ENCODE data around the gene APC2. TPM values are rescaled to one million over a fixed set of nuclear protein-coding genes. Genes with fewer than 3 reads are reported as not detected.

Gene APC2
- total RNA-seq, 4 donors from 2014 or later: under 0.01 TPM; not detected in 3

DNA sequence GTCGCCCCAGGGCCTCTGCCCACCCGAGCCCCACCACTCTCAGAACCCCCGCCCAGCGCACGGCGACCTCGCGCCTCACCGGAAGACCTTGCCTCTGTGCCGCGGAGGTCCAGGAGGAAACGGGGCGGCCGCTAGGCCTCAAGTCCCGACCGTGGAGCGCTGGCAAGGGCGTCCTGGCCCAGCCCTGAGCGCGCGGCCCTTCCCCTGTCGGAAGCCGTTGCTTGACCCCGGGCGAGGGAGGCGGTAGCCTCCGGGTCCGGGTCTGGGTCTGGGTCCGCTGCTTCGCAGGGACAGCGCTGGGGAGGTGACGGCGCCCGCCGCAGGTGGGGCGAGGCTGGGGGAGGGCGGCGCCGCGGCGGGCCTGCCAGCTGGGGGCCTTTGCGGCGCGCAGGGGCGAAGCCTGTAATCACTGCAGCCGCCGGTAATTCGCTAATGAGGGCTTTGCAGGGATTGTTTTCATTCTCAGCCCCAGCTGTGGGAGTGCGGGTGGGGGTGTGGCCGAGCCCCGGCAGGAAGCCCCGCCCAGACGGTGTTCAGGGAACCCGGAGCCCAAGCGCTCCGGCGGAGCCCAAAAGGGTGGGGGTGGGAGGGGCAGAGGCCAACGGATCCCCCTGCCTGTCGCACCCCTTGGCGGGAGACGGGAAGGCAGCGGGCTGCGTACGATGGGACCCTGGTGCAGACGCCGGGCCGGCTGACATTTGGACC lies 20.5 kb downstream of the APC2 start:
- Histone ChIP-seq H3K36me3 (peaks cover 0 to 13% (median 0%) of the 10 kb centered on the region in 3 donors), H3K4me1 (peaks cover 52 to 77% (median 61%) of the 10 kb centered on the region in 3 donors), H3K9me3 (no peaks in the 10 kb centered on the region), H3K27me3 (peaks cover 33 to 96% (median 45%) of the 10 kb centered on the region in 4 donors), H3K27ac (no peak overlapping the region), H3K4me3 (peak overlapping the region; percentile 21 to 63 (median 36))
- intact Hi-C loops (cut with DNase I): no loop called here
- TF ChIP-seq CTCF (IDR thresholded peaks at IDR 0.05) (no peak), POLR2A (IDR thresholded peaks at IDR 0.05) (no peak)
- no peak for DNase-seq
- WGBS, 2 donors: 0% methylated on average over 2 of the region's 67 CpGs; no CpG with 5 or more reads in 1 of the 2 donors

DNA sequence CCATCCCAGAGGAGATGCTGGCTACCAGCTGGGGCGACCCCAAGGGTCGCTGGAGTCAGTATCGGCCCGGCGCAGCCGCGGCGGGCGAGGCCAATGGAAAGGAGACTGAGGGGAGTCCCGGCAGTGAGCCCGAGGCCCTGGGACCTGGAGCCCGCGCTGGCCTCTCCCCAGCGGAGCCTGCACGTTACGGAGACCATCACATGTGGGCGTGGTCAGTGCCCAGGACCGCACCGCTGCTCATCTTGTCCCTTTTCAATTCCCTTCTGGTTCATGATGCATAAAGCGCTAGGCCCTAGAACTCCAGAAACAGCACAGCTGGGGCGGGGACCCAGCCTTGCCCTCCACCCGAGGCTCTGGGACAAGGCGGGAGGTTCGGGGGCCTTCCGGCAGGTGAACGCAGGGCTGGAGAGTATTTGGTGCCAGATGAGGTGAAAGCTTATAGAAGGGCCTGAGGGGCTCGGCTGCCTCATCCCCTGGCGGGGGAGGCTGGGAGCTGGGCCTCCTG lies 21.1 kb downstream of the APC2 start:
- TF ChIP-seq POLR2A (IDR thresholded peaks at IDR 0.05) (no peak), CTCF (IDR thresholded peaks at IDR 0.05) (no peak)
- H3K4me3 ChIP-seq: peak overlapping the region; percentile 21 to 63 (median 36)
- H3K27ac ChIP-seq: no peak overlapping the region
- H3K4me1 ChIP-seq: peaks cover 47 to 71% (median 59%) of the 10 kb centered on the region in 3 donors
- H3K36me3 ChIP-seq: peaks cover 0 to 19% (median 0%) of the 10 kb centered on the region in 3 donors
- 4% methylated on average over 14 of the region's 28 CpGs; no CpG with 5 or more reads in 1 of the 2 donors for WGBS, 2 donors
- no peak for DNase-seq
- H3K9me3 ChIP-seq: no peaks in the 10 kb centered on the region
- H3K27me3 ChIP-seq: peaks cover 29 to 90% (median 45%) of the 10 kb centered on the region in 4 donors
- intact Hi-C loops (cut with DNase I): no loop called here

DNA sequence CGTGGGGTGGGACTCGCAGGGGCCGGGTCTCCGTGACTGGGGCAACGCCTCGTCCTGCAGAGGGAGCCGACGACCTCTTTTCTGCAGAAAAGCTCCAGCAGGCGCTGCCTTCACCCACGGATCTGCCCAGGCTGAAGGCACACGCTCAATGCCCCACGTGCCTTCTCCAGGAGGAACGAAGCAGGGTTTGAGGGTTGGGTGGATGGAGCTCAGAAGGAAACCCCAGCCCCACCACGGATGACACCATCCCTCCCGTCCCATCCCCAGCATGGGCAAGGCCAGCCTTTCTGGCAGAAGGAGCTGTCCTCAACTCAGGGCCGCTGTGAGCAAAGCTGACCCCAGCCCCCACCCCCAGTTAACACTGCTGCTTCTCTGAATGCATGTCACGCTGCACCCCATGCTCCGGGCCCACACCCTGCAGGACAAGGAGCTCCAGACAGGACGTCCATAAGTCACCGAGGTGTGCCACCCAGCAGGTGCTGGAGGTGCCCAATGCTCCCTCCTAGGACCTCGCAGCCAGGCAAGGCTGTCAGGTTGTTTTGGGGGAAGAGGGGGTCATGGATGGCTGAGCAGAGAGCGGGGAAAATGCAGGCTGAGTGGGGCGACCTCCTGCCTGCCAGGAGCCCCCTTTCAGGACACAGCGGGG lies 21.7 kb downstream of the APC2 start:
- H3K27me3 ChIP-seq: peaks cover 24 to 84% (median 40%) of the 10 kb centered on the region in 4 donors
- 13 to 52% methylated on average over 3 to 5 of the region's 24 CpGs for WGBS, 2 donors
- DNase-seq: no peak
- H3K4me1 ChIP-seq: peaks cover 42 to 70% (median 53%) of the 10 kb centered on the region in 3 donors
- H3K9me3 ChIP-seq: no peaks in the 10 kb centered on the region
- no peak overlapping the region for H3K27ac ChIP-seq
- intact Hi-C loops (cut with DNase I): no loop called here
- peaks cover 0 to 25% (median 0%) of the 10 kb centered on the region in 3 donors for H3K36me3 ChIP-seq
- H3K4me3 ChIP-seq: peak overlapping the region in 2 of 4 donors; percentile 47 to 63
- TF ChIP-seq CTCF (IDR thresholded peaks at IDR 0.05) (no peak), POLR2A (IDR thresholded peaks at IDR 0.05) (no peak)

DNA sequence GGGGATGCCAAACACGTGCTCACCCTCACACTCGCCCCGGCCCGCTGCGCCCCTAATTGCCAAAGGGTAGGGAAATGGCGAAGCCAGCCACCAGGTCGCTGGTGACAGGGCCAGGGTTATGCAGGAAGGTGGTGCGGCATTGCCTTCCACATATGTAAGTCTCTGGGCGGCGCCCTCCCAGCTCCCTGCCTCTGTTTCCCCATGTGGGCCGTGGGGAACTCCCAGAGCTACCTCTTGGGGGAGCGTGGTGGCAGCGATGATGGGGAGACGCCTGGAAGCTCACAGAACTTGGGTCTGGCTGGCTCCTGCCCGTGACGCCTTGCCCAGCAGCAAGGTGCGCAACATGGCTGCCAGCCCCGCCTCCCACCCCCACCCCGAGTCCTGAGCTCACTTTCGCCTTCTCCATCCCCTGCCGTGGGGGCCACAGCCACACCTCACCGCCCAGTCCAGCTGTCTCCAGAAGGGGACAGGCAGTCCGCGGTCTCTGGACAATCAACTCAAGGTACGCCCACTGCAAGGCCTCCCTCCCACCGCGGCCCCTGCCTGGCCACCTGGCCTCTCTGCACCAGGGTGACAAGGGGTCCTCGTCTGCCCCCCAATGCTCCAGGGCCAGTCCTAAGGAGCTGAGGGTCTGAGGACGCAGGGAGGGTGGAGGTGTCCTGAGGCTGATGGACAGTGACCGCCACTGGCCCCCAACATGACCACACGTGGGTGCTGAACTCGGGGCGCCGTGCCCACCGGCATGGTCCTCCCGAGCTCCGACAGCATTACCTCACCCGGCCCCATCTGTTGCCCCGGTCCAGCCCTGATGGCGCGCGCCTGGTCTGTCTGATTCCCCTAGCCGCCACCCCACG lies 22.5 kb downstream of the APC2 start:
- intact Hi-C loops (cut with DNase I): no loop called here
- no peaks in the 10 kb centered on the region for H3K9me3 ChIP-seq
- H3K4me3 ChIP-seq: no peak overlapping the region
- WGBS, 2 donors: 60% methylated on average over 7 of the region's 44 CpGs; no CpG with 5 or more reads in 1 of the 2 donors
- peaks cover 0 to 31% (median 0%) of the 10 kb centered on the region in 3 donors for H3K36me3 ChIP-seq
- no peak for TF ChIP-seq CTCF (IDR thresholded peaks at IDR 0.05)
- peaks cover 41 to 70% (median 45%) of the 10 kb centered on the region in 3 donors for H3K4me1 ChIP-seq
- no peak for DNase-seq
- peaks cover 17 to 76% (median 37%) of the 10 kb centered on the region in 4 donors for H3K27me3 ChIP-seq
- no peak overlapping the region for H3K27ac ChIP-seq
